NCI-H345 treated with DMSO at 0.1 percent for 48 hours (cell line): ENCODE results near the gene MAML3.

Experiments used
- DNase-seq: peaks from one replicate; lab custom pipeline; 2025; ENCODE audit not compliant: unreplicated experiment; lab: John Stamatoyannopoulos, UW

Gene MAML3

DNA sequence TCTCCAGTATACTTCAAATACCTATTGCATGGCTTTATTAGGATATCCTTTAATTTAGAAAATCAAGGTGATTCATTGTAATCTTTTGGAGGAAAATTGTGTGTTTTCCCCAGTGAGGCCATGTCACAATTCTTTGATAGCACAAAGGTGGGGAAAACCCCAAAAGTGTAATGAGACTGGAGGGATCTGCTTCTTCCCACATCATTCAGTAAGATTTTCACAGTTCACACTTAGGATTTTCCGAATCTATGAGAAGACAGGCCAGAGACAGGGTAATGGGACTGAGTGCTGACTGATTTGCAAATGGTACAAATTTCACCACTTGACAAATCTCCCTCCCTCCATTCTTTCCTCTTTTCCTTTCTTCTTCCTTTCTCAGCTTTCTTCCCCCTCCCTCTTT lies 307.2 kb downstream of the MAML3 start:
- no peak for DNase-seq

DNA sequence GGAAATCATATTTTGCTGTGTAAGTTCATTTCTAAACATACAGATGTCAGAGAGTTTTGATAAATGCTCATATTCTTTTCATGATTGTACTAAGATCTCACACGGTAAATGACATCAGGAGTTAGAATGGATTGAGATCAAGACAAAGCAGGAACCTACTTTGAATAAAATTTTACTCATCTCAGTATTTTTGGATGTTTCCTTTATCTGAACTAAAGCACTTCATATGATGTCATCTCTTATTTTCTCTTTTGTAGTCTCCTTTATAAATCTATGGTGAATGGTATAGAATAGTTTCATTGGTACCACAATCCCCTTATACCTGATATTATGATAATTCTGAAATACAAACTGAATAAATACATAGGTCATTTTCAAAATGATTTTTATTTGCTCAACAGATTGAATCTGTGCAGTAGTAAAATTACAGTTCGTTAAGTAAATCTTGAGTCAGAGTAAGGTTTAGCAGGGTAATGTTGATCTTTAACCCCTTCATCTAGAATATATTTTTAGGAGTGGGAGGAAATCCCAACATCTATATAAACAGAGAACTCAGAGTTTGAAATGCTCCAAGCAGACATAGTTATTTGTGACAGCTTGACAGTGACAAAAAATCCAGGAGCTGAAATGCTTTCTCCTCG lies 308.4 kb downstream of the MAML3 start:
- DNase-seq = no peak

DNA sequence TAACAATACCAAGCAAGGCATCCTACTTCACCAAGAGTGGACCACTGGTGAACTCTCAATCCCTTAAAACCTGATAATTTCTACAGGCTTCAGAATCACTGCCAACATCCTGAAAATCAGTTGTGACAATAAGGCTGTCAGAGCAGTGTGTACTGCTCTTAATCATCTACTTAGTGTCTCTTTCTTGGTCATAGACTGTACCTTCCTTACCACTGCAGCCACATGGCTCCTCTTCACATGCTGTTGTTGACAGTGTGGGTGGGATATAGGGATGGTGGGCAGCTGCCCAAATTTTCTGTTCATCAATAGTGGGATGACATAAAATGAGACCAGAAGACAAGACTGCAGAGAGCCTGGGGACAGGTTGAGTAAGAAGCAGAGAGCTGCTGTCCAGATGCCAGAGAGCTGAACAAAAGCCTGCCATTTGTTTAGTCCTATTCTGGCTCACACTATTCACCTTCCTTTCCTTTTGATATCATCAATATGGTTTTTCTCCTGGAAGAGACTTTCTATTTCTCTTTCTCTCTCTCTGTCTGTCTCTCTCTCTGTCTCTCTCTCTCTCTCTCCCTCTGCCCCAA lies 309.4 kb downstream of the MAML3 start:
- DNase-seq = no peak

DNA sequence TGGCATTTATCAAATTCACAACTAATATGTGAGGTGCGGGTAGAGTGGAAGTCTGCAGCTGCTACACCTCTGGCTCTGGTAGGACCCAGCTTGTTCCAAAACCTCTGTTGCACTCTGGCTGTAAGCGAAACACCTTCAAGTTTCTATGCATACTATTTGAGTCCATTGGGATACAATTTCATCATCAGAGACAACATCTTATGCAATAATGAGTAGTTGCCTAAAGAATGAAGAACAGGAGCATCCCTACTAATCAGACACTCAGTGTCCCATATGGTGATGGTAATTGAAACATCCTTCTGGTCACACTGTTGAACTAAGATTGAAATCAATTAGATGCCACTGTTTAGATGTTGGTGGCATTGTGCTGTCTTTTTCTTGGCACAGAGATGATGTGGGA lies 309.9 kb downstream of the MAML3 start:
- no peak for DNase-seq

DNA sequence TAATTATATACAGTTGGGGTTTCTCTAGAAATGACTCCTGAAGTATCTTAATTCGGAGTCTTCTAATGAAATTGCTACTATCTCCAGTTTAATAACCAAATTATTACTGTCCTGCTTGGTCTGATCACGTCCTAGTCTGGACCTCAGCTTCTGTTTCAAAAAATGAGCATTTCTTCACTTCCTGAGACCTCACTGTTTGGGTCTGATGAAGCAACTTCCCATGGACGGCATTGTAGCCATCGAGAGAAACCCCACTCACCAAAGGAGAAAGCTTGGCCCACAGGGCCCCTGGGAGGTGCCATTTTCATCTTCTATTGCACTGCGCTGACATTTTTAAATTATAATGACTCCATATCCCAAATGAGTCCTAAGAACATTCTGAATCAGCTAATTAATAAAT lies 310.3 kb downstream of the MAML3 start:
- no peak for DNase-seq

DNA sequence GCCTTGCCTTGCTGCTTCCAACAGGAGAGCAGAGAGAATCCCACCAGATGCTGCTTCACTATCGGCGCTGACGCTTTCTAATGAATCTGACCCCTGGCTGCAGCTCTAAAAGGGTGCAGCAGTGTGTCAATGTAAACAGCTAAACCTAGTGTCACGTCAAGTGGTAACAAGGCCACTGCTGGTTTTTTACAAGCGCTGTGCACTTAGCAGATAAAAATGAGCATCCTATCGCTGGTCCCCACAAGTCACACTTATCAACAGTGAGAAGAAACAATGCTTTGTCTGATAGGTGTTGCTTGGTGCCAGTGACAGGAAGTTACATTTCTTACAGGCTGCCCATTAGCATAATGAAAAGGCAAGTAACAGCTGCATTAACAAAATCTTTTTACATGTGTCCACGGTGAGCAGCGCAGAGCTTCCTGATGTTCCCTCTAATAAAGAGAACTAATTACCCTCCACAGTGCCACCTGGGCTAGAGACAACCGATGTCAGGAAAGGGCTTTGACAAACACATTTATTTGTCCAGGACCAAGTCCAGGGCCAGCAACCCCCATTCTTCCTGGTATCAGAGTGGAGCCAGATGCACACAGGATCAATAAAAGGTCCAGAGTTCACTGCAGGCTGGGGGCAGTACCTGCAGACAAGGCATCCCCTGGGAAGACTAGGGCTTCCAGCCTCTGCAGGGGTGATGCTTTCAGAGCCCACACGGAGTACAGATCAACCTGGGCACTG lies 312.4 kb downstream of the MAML3 start:
- no peak for DNase-seq

DNA sequence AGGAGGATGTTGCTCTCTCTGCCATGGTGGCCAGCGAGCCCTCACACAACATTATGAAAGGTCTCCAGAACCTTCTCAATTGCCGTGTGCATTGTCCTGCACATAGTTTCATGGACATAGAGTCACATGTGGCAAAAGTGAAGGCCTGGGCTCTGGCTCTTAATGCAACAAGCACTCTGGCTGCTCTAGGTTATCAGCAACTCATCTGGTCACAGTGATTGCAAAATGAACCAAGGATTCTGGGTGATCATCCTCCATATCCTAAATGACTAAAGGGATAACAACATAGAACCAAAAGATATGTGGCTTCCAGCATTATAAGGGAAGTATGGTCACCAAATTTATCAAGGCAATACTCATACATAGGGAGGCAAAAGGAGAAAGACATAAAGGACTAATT lies 313.2 kb downstream of the MAML3 start:
- DNase-seq = no peak

DNA sequence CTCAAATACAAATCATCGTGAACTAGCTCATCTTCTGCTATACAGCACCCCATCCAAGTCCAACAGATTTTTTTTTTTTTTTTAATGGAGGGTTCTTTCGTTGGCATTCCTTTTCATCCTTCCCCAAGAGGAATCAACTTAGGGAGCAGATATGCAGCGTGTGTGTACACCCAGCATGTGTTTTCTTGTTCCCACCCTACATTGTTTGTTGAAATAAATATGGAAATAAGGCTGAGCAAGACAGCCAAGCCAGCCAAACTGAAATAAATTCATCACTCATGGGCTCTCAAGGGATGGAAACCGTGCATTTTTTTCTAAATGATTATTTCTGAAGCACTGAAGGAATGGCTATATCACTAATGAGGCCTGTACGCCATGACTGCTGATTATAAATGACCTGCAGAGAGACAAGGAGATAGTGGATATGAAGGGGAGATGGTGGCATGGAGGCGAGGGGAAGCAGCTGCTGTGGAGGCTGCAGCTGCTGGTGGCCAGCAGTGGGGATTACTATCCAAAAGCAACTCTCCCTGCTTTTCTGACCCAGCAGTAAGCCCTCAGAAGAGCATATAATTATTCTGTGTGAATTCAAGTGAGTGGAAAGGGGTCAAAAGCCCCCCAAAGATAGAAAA lies 314.5 kb downstream of the MAML3 start:
- no peak for DNase-seq

DNA sequence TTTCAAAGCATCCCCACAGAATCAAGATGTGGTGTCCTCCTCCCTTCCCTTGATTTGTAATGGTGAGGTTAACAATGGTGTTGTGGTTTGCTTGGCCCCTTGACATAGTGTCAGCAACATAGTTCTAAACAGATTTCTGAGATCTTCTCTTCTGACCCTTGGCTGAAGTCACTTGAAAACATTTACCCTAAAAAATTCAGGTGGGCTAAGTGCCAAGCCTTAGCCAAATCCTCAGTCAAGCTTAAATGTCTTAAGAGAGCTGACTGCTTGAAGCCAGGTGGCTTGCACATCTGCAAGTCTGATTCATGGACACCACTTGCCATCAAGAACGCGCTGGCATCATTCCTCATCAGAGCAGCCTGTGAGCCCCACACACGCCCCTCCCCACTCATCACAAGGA lies 315.2 kb downstream of the MAML3 start:
- DNase-seq = no peak

DNA sequence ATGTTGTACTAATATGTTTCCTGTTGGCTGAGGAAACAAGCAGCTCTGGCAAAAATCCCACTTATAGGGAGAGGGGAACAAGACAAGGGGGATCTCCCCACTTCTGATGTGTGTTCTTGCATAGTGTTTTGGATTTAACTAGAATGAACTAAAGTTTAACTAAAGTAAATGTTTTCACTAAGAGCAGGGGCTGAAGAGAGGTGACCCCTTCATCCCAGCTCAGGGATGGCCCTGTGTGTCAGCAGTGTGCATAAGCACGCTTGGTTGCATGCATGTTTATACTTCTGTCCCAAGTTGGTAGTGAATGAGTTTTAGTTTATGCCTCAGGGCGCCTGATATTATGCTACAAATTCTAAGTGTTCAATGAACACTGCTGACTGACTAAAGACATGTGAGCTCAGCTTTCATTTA lies 319.0 kb downstream of the MAML3 start:
- DNase-seq = no peak

DNA sequence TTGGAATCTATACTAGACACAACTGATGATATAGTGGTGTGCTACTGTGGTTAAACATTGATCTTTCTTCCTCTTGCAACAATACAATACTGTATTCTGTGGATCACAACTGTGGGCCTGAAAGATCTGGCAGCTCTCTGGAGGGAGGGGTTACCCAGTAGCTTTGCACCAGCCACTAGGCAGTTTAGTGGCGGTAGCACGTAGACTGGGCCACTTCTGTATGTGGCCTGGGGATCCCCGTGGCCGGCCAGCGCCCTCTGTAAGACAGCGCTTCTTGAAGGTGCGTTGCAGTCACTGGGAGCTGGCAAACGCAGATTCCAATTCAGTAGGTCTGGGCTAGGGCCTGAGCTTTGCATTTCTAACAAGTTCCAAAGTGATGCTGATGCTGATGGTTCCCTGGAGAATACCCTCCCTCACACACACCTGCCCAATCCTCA lies 319.7 kb downstream of the MAML3 start:
- DNase-seq = no peak

DNA sequence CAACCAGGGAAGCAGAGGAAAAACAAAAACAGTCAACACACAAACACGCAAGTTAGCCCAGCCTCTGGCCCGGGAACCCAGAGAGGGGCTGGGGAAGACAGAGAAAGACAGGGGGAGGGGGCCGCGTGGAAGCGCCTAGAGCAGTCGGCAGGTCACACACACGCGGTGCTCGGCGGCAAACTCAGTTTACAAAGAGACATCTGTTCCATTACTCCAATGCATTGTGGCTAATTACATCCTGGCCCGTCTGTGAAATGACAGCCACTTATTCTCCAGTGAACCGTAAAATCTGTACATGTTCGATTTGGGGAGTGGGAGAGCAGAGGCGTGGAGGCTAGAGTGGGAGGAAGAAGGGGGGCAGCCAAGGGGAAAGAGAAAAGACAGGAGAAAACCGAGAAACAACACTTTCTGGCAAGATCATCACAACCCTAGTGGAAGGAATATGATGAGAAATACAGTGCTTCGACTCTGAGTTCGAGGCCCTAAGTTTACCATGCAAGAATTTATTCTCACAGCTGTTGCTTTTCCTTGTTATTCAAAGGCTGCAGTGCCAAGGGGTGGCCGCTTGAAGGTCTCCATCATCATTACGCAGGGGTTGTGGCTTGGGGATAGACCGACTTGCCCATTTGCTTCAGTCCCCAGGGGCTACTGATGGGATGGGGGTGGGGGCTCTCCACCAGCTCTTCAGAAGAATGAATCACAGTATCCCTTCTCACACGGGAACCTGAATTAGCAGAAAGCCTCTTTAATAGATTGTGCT lies 320.7 kb downstream of the MAML3 start:
- DNase-seq = no peak

DNA sequence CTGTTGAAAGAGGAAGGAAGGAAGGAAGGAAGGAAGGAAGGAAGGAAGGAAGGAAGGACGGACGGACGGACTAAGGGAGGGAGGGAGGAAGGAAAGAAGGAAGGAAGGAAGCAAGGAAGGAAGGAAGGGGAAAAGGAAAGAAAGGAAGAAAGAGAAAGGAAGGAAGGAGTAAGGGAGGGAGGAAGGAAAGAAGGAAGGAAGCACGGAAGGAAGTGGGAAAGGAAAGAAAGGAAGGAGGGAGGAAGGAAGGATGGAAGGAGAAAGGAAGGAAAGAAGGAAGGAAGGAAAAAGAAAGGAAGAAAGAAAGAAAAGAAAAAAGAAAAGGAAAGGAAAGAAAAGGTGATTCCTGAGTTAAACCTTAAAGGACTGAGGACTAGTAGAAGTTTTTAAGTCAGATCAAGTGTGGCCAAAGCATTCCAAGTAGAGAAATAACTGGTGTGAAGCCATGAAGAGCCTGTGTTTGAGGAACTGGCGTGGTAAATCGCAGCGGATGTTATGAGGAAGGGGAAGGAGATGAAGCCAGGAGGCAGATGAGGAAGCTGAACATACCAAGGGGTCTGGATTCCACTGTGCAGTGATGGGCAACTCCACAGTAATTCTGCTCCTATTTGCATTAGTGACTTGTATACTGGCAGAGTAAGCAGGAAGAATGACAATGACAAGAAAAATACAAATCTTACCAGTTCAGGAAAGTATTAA lies 324.9 kb downstream of the MAML3 start:
- no peak for DNase-seq

DNA sequence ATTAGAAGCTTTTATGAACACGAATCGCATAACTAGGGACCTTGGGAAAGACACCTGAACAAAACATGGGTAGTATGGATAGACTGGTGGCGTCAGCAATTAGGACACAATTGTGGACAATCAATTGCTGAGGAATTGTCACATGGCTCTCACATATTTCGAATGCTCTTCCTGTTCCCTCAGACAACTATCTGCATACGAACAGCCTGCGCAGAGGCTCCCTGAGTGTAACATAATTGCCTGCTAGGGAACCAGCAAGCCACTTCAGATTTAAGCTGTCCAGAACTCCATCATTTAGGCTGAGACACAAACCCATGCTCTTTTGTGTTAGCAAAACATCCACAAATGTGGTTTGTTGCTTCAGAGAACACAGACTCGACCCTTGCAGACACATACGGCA lies 327.6 kb downstream of the MAML3 start:
- peak; percentile 57 for DNase-seq

DNA sequence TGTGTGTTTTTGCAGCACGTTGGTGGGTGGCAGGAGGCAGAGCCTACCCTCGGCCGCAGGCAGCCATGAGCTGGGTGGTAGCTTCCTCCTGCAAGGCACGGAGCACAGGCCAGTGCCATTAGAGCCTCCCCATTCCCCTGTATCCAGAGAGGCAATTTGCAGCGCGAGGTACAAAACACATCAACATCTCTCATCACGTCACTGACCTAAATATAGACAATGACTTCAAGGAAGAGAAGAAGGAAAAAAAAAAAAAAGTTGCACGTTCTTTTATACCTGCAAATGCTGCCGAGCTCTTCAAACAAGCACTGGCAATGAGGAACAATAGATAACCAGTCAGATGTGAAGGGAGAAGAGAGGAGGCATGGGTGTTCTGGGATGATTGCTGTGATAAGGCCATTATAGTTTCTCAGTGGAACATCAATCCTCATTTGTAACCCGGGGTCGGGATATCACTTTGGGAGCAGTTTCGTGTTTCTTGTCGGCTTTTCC lies 328.4 kb downstream of the MAML3 start:
- DNase-seq = peak; percentile 81

DNA sequence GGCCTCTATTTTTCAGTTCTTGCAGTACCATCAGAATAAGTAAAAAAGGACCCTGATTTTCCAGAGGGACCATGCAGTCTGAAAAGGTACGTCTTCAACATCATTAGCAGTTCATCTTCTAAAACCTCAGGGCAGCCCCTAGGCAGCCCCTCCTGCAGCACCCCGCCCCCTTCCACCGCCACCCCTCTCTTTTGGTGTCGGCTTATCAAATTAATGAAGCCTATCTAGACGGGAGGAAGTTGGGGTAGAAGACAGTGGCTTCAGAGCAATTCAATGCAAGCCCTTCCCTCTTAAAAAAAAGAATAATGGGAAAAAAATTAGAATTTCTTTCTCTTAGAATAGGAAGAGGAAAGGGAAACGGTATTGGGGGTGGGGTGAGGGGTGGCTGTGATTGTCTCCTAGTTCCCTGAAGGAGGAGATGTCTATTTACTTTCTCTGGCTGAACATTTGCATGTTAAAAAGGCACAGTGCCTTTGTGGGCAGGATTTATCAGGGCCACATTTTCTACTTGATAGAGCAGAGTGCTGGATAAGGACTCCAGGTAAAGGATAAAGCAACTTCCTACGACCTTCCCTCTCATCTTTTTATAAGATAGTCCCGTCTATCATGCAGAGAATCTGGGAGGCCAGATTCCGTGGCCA lies 329.0 kb downstream of the MAML3 start:
- DNase-seq = no peak

DNA sequence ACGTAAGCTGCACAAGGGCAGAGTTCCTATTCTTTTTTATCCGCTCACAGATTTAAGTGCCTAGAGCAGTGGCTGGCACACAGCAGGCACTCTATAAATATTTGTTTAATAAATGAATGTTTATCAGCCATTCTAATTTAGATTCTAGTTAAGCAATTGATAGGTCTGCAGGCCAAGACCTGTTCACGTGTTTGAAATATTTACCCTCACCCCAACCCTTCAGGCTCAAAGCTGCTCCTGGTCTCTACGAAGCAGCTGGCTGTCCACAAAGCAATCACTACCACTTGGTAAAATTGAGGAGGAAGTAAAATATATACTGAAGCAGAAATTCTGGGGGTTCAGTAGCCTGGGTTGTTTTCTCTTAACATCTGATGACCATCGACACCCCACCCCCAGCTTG lies 330.2 kb downstream of the MAML3 start:
- DNase-seq = peak; percentile 32

DNA sequence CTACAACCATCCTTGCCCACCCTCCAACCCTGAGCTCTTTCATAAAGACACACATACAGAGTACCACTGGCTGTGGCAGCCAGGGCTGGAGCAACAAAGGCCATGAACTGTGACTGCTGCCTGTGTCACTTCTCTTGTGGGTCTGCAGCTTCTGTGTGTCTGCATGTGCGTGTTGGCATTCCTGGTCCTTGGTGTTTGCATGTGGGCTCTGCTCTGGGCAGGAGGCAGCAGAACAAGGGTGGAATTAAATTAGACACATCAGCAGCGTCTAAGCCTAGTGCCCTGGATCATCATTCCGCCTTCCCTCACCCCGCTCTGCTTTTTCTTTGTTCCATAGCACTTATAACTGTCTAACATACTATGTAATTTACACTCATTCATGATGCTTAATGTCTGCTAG lies 330.6 kb downstream of the MAML3 start:
- DNase-seq = no peak

DNA sequence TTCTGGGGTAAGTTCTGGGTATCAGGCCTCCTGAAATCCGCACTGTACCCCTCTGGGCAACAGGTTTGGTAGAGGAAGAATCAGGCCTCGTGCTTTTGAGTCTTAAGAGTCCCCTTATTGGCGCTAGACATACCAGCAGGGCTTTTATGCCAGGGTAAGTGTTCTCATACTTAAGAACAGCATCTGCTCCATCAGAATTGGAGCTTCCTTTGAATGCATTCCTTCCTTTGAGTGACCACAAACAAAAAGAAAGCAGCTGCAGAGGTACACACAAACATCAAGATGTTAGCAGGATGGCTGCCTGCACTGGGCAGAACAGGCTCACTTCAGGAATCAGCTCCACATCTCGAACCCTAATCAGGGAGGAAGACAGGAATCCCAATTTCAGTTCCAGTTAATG lies 331.6 kb downstream of the MAML3 start:
- no peak for DNase-seq

DNA sequence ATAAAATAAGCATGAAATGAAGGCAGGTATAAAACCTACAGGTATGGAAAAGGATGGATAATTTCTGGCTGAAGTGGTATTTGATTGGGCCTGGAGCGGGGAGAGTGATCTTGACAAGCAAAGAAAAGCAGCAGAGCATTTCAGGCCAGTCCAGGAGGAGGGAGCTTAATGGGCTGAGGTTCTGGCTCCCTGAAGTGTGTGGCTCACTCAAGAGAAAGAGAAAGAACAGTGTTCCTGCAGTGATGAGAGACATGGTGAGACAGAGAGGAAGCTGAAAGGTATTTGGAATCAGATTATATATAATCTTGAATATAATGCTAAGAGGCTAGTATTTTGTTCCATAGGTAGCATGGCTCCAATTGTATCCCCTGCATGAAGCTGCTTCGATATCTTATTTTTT lies 334.9 kb downstream of the MAML3 start:
- peak; percentile 52 for DNase-seq
